ENCODE data around the gene CDX1.

The CDX1 gene

DNA sequence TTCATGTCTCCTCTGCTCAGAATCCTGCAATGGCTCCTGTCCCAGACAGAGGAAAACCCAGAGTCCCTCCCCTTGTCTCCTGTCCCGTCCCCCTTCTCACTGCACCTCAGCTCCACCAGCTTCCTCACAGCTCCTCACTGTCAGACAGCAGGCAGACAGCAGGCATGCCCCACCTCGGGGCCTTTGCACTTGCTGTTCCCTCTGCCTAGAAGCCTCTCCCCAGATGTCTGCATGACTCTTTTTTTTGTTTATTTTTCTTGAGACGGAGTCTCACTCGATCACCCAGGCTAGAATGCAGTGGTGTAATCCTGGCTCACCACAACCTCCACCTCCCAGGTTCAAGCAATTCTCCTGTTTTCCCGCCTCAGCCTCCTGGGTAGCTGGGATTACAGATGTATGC lies 14.4 kb downstream of the CDX1 start:
- TF ChIP-seq, protein P1, sequence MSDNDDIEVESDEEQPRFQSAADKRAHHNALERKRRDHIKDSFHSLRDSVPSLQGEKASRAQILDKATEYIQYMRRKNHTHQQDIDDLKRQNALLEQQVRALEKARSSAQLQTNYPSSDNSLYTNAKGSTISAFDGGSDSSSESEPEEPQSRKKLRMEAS (IDR thresholded peaks at IDR 0.05; ENCODE audit: low read depth, low read length), result no peak
- TF ChIP-seq, protein P2, sequence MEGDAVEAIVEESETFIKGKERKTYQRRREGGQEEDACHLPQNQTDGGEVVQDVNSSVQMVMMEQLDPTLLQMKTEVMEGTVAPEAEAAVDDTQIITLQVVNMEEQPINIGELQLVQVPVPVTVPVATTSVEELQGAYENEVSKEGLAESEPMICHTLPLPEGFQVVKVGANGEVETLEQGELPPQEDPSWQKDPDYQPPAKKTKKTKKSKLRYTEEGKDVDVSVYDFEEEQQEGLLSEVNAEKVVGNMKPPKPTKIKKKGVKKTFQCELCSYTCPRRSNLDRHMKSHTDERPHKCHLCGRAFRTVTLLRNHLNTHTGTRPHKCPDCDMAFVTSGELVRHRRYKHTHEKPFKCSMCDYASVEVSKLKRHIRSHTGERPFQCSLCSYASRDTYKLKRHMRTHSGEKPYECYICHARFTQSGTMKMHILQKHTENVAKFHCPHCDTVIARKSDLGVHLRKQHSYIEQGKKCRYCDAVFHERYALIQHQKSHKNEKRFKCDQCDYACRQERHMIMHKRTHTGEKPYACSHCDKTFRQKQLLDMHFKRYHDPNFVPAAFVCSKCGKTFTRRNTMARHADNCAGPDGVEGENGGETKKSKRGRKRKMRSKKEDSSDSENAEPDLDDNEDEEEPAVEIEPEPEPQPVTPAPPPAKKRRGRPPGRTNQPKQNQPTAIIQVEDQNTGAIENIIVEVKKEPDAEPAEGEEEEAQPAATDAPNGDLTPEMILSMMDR (IDR thresholded peaks at IDR 0.05; ENCODE audit: low read depth, low read length), result no peak
- TF ChIP-seq POLR2A (IDR thresholded peaks at IDR 0.05; ENCODE audit: extremely low read depth, insufficient read length), result no peak
- no peak for TF ChIP-seq MYC (IDR thresholded peaks at IDR 0.05; ENCODE audit: low read depth, low read length)
- H3K4me3 ChIP-seq (ENCODE audit: low read depth, low read length), result no peak overlapping the region
- DNase-seq (ENCODE audit: low read depth), result peak; percentile 16

DNA sequence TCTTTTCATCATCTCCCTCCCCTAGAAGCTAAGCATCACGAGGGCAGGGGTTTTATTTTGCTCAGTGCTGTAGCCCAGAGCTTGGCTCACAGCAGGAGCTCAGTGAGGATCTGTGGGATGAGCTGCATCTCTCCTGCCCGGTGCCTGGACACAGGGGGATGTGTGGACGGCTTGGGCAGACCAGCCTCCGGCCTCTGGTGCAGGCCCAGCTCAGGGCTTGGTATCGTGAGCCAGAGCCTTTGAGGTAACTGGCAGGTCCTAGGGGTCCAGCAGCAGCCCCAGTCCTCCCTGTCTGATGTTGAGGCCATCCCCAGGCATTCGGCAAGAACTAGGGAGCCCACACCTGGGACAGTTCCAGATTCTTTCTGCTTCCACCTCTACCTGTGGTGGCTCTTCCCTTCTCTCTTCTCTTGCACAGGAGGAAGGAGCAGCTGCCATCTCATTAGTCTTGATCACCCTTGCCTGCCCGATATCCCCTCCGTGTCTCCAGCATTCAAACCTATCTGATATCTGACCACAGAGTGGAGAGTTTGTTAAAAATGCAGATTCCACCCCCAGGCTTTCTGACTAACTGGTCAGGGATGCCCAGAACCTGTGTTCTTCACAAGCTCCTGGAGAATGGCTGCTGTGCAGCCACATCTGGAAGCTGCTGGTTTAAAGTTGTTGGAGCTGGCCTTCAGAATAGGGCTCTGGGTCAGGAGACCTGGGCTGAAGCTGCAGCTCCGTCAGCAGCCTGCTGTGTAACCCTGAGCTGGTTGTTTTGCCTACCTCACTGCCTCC lies 15.4 kb downstream of the CDX1 start:
- H3K4me3 ChIP-seq (ENCODE audit: low read depth, low read length), result no peak overlapping the region
- no peak for DNase-seq (ENCODE audit: low read depth)
- TF ChIP-seq POLR2A (IDR thresholded peaks at IDR 0.05; ENCODE audit: extremely low read depth, insufficient read length), result no peak
- TF ChIP-seq, protein P2 (IDR thresholded peaks at IDR 0.05; ENCODE audit: low read depth, low read length), result no peak
- TF ChIP-seq, protein P1 (IDR thresholded peaks at IDR 0.05; ENCODE audit: low read depth, low read length), result no peak
- TF ChIP-seq MYC (IDR thresholded peaks at IDR 0.05; ENCODE audit: low read depth, low read length), result no peak

DNA sequence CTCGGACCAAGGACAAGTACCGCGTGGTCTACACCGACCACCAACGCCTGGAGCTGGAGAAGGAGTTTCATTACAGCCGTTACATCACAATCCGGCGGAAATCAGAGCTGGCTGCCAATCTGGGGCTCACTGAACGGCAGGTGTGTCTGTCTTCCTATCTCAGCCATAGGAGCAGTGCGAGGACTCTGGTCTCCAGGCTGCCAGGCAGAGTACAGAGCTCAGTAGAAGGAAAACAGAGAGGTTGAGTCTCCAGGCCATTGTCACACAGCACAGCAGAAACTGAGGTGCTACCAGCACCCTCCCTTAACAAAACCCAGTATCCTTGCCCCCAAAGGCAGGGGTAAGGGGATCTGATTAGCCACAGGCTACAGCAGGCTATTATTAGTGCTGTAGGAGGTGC lies 16.2 kb downstream of the CDX1 start:
- no peak overlapping the region for H3K4me3 ChIP-seq (ENCODE audit: low read depth, low read length)
- no peak for DNase-seq (ENCODE audit: low read depth)
- TF ChIP-seq MYC (IDR thresholded peaks at IDR 0.05; ENCODE audit: low read depth, low read length), result no peak
- no peak for TF ChIP-seq POLR2A (IDR thresholded peaks at IDR 0.05; ENCODE audit: extremely low read depth, insufficient read length)
- TF ChIP-seq, protein P1 (IDR thresholded peaks at IDR 0.05; ENCODE audit: low read depth, low read length), result no peak
- TF ChIP-seq, protein P2 (IDR thresholded peaks at IDR 0.05; ENCODE audit: low read depth, low read length), result no peak

DNA sequence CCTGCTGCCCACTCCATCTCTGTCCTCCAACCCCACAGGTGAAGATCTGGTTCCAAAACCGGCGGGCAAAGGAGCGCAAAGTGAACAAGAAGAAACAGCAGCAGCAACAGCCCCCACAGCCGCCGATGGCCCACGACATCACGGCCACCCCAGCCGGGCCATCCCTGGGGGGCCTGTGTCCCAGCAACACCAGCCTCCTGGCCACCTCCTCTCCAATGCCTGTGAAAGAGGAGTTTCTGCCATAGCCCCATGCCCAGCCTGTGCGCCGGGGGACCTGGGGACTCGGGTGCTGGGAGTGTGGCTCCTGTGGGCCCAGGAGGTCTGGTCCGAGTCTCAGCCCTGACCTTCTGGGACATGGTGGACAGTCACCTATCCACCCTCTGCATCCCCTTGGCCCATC lies 16.9 kb downstream of the CDX1 start:
- TF ChIP-seq, protein P2 (IDR thresholded peaks at IDR 0.05; ENCODE audit: low read depth, low read length), result no peak
- no peak for TF ChIP-seq POLR2A (IDR thresholded peaks at IDR 0.05; ENCODE audit: extremely low read depth, insufficient read length)
- no peak for DNase-seq (ENCODE audit: low read depth)
- no peak overlapping the region for H3K4me3 ChIP-seq (ENCODE audit: low read depth, low read length)

DNA sequence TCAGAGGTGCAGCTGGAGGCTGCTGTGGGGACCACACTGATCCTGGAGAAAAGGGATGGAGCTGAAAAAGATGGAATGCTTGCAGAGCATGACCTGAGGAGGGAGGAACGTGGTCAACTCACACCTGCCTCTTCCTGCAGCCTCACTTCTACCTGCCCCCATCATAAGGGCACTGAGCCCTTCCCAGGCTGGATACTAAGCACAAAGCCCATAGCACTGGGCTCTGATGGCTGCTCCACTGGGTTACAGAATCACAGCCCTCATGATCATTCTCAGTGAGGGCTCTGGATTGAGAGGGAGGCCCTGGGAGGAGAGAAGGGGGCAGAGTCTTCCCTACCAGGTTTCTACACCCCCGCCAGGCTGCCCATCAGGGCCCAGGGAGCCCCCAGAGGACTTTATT lies 17.4 kb downstream of the CDX1 start:
- DNase-seq (ENCODE audit: low read depth), result no peak
- TF ChIP-seq POLR2A (IDR thresholded peaks at IDR 0.05; ENCODE audit: extremely low read depth, insufficient read length), result no peak
- TF ChIP-seq, protein P1 (IDR thresholded peaks at IDR 0.05; ENCODE audit: low read depth, low read length), result no peak
- TF ChIP-seq, protein P2 (IDR thresholded peaks at IDR 0.05; ENCODE audit: low read depth, low read length), result no peak
- TF ChIP-seq MYC (IDR thresholded peaks at IDR 0.05; ENCODE audit: low read depth, low read length), result no peak
- no peak overlapping the region for H3K4me3 ChIP-seq (ENCODE audit: low read depth, low read length)

Measured in NB4 (cell line).